ENCODE data around the gene PALLD. TPM values are rescaled to one million over a fixed set of nuclear protein-coding genes. Genes with fewer than 3 reads are reported as not detected.

PALLD gene
- total and polyA plus RNA-seq, 2 of the 13 experiments (the other 11 are each of a cell fraction or from before 2014, with no cell fraction given) = 0.50 to 1.5 TPM

DNA sequence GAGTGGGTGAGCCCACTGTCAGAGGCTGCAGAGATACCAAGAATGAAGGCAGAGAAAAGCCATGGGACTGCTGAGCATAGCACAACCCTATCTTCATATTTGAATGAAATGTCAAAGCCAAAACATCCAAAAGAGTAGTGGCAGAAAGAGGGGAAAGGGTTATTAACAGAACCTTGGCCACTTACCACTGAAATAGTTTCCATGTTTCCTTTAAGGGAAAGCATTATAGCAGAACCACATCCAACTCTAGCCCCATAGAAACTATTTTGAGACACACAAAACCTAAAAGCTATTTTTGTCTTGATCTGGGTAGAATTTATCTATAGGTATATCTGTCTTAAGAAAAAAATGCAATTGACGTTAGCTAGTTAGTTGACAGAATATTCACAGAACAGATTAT lies 373.2 kb downstream of the PALLD start:
- Histone ChIP-seq H3K4me3 (replicated peaks in 1 of 3; ENCODE audit: insufficient read depth in 1 of 3, low read depth in 2 of 3, low read length in 3 of 3) (no peak overlapping the region), H3K36me3 (replicated peaks in 1 of 2; ENCODE audit: control insufficient read depth in 1 of 2, insufficient read depth in 2 of 2, low read length in 2 of 2) (no peaks in the 10 kb centered on the region; a peak in 1 of 5 replicates), H3K4me2 (ENCODE audit: low read depth, low read length) (no peak overlapping the region), H3K79me2 (ENCODE audit: insufficient read depth, low read length) (no peaks in the 10 kb centered on the region), H4K20me1 (ENCODE audit: insufficient read depth, low read length) (no peaks in the 10 kb centered on the region), H3K27ac (ENCODE audit: extremely low read length, insufficient read depth, low read length) (no peak overlapping the region), H3K9ac (ENCODE audit: insufficient read depth, low read depth, low read length) (no peak overlapping the region), H3K27me3 (ENCODE audit: control insufficient read depth in 1 of 2, insufficient read depth in 2 of 2, low read length in 2 of 2) (no peaks in the 10 kb centered on the region), H3K9me3 (ENCODE audit: low read length) (no peaks in the 10 kb centered on the region), H2AFZ (ENCODE audit: low read length) (no peak overlapping the region), H3K4me1 (ENCODE audit: insufficient read depth, low read length) (no peaks in the 10 kb centered on the region)
- in situ Hi-C loops (cut with HindIII; ENCODE audit: extremely low pct_ligation_motif_present, low pct_unique_long_range_greater_than_20kb) (no loop called here), intact Hi-C loops (cut with micrococcal nuclease; ENCODE audit: unreplicated experiment) (no loop called here)
- no TSS peak for BruUV-seq (replicated peaks)
- 88% methylated on average over 1 of the region's 1 CpG for WGBS (ENCODE audit: low lambda C conversion rate)
- TF ChIP-seq, protein P1, sequence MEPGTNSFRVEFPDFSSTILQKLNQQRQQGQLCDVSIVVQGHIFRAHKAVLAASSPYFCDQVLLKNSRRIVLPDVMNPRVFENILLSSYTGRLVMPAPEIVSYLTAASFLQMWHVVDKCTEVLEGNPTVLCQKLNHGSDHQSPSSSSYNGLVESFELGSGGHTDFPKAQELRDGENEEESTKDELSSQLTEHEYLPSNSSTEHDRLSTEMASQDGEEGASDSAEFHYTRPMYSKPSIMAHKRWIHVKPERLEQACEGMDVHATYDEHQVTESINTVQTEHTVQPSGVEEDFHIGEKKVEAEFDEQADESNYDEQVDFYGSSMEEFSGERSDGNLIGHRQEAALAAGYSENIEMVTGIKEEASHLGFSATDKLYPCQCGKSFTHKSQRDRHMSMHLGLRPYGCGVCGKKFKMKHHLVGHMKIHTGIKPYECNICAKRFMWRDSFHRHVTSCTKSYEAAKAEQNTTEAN (CRISPR knock-in tag; conservative IDR thresholded peaks at IDR 0.05) = no peak
- TF ChIP-seq TRIM22 (IDR thresholded peaks at IDR 0.05) = no peak
- TF ChIP-seq SYNCRIP (IDR thresholded peaks at IDR 0.05; ENCODE audit: insufficient read depth, low read depth, low read length) = no peak
- no peak for TF ChIP-seq KMT2A (CRISPR knock-in tag; IDR thresholded peaks at IDR 0.05)
- no peak for TF ChIP-seq RAD51 (IDR thresholded peaks at IDR 0.05; ENCODE audit: borderline replicate concordance)
- no peak for TF ChIP-seq ZFP82 (CRISPR knock-in tag; IDR thresholded peaks at IDR 0.05; ENCODE audit: borderline replicate concordance)
- ChIA-PET POLR2A (no interaction called here), CTCF (ENCODE audit: low intra/inter-chr PET ratio, low total read pairs) (no interaction called here)
- FAIRE-seq (no peak), ATAC-seq (no peak), DNase-seq (ENCODE audit: low spot score) (no peak)

DNA sequence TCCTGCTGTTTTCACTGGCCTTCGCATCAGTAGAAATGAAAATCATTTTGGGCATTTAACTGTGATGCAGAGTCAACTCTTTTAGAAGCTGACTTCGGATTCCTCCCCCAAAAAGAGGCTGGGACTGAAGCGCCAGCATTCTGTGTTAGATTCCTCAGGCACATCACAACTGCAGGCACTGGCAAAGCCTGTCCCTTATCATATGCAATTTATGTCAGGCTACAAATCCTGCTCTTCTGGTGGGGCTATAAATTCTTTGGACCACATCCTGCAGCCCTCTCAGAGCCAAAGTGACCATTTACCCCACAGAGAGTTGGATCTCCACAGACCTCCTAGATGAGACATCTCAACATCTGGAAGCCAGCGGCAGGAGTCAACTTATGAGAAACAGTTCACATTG lies 374.8 kb downstream of the PALLD start:
- no peak overlapping the region for H3K4me2 ChIP-seq (ENCODE audit: low read depth, low read length)
- H3K27ac ChIP-seq (ENCODE audit: extremely low read length, insufficient read depth, low read length) = no peak overlapping the region
- no peak overlapping the region for H2AFZ ChIP-seq (ENCODE audit: low read length)
- WGBS (ENCODE audit: low lambda C conversion rate) = 93% methylated on average over 4 of the region's 4 CpGs
- H3K27me3 ChIP-seq (ENCODE audit: control insufficient read depth in 1 of 2, insufficient read depth in 2 of 2, low read length in 2 of 2) = no peaks in the 10 kb centered on the region; a peak in 1 of 5 replicates
- no peak overlapping the region for H3K9ac ChIP-seq (ENCODE audit: insufficient read depth, low read depth, low read length)
- no TSS peak for BruUV-seq (replicated peaks)
- no peaks in the 10 kb centered on the region for H3K9me3 ChIP-seq (ENCODE audit: low read length)
- ATAC-seq = no peak
- no peak overlapping the region for H3K4me3 ChIP-seq (replicated peaks in 1 of 3; ENCODE audit: insufficient read depth in 1 of 3, low read depth in 2 of 3, low read length in 3 of 3)
- H3K79me2 ChIP-seq (ENCODE audit: insufficient read depth, low read length) = no peaks in the 10 kb centered on the region
- no peak for DNase-seq (ENCODE audit: low spot score)
- POLR2A ChIA-PET = no interaction called here
- CTCF ChIA-PET (ENCODE audit: low intra/inter-chr PET ratio, low total read pairs) = no interaction called here
- intact Hi-C loops (cut with micrococcal nuclease; ENCODE audit: unreplicated experiment) = no loop called here
- in situ Hi-C loops (cut with HindIII; ENCODE audit: extremely low pct_ligation_motif_present, low pct_unique_long_range_greater_than_20kb) = no loop called here
- FAIRE-seq = no peak
- H3K36me3 ChIP-seq (replicated peaks in 1 of 2; ENCODE audit: control insufficient read depth in 1 of 2, insufficient read depth in 2 of 2, low read length in 2 of 2) = no peaks in the 10 kb centered on the region
- H4K20me1 ChIP-seq (ENCODE audit: insufficient read depth, low read length) = no peaks in the 10 kb centered on the region
- H3K4me1 ChIP-seq (ENCODE audit: insufficient read depth, low read length) = no peaks in the 10 kb centered on the region
- TF ChIP-seq, protein P2, sequence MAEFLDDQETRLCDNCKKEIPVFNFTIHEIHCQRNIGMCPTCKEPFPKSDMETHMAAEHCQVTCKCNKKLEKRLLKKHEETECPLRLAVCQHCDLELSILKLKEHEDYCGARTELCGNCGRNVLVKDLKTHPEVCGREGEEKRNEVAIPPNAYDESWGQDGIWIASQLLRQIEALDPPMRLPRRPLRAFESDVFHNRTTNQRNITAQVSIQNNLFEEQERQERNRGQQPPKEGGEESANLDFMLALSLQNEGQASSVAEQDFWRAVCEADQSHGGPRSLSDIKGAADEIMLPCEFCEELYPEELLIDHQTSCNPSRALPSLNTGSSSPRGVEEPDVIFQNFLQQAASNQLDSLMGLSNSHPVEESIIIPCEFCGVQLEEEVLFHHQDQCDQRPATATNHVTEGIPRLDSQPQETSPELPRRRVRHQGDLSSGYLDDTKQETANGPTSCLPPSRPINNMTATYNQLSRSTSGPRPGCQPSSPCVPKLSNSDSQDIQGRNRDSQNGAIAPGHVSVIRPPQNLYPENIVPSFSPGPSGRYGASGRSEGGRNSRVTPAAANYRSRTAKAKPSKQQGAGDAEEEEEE (CRISPR knock-in tag; IDR thresholded peaks at IDR 0.05; ENCODE audit: borderline replicate concordance) = no peak
- TF ChIP-seq CERS6 (CRISPR knock-in tag; IDR thresholded peaks at IDR 0.05) (no peak), POLR2AphosphoS5 (IDR thresholded peaks at IDR 0.05; ENCODE audit: low read depth, low read length) (no peak), MZF1 (CRISPR knock-in tag; IDR thresholded peaks at IDR 0.05; ENCODE audit: borderline replicate concordance) (no peak)
